Hematopoietic multipotent progenitor cell (in vitro differentiated cells): ENCODE measurements around the gene BLVRA. TPM values are rescaled to one million over a fixed set of nuclear protein-coding genes. Genes with fewer than 3 reads are reported as not detected.
A peak's percentile ranks its signal among the peaks of the same experiment; 100 is the strongest.

Experiments
- DNase-seq, 3 donors: peaks; one replicate each; pipeline ENCODE4 v3.0.0-alpha.2; 2011 to 2015; ENCODE audit warnings: low read depth in 2 of 3, low spot score in 2 of 3
- total RNA-seq: library from RNA; depleted of rRNA; stranded (reverse); fragments of >200 nt; gene quantifications from one replicate; pipeline ENCODE4 v1.2.3, GENCODE V29; 2012

The BLVRA gene
- total RNA-seq, 1 donor: 22.6 TPM

DNA sequence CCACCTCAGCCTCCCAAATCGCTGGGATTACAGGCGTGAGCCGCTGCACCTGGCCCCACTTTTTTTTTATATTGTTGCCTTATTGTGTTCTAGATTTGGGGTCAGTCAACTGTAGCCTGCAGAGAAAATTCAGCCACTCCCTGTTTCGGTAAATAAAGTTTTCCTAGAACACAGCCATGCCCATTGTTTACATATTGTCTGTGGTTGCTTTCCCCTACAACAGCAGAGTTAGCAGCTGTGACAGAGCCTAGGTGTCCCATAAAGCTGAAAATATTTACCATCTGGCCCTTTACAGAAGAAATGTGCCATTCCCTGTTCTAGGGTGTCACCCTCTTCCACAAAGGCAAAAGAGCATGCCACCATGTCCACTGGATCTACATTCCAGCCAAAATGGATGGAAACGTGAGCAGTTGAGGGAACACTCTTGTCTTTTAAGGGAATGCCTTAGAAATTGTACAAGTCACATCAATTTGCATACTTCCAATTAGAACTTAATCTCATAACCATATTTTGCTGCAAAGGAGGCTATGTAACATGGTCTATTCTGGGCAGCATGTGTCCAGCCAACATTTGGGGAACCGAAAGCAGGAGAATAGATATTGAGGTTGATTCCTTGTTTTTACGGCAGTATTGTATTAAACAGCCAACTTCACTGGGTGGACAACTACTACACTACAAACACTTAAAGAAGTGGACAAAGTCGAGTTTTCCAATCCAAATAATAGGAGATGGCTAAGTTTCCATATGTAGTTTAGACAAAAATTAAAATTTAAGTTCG lies 11.0 kb upstream of the BLVRA start:
- no peak for DNase-seq

GRCh38 chr7:43749383-43749940 lies 9.0 kb upstream of the BLVRA start:
- no peak for DNase-seq

GRCh38 chr7:43750016-43750887 lies 8.2 kb upstream of the BLVRA start:
- DNase-seq: no peak

GRCh38 chr7:43752411-43752810 lies 6.1 kb upstream of the BLVRA start:
- DNase-seq: no peak

GRCh38 chr7:43753271-43753810 lies 5.1 kb upstream of the BLVRA start:
- no peak for DNase-seq

GRCh38 chr7:43753843-43754242 lies 4.6 kb upstream of the BLVRA start:
- DNase-seq: no peak

- DNase-seq: no peak
Observed at GRCh38 chr7:43754596-43754995, 3.9 kb upstream of the BLVRA start.

GRCh38 chr7:43756368-43757072 lies 2.0 kb upstream of the BLVRA start:
- no peak for DNase-seq

- no peak for DNase-seq
Observed at GRCh38 chr7:43757073-43757720, 1.3 kb upstream of the BLVRA start.

DNA sequence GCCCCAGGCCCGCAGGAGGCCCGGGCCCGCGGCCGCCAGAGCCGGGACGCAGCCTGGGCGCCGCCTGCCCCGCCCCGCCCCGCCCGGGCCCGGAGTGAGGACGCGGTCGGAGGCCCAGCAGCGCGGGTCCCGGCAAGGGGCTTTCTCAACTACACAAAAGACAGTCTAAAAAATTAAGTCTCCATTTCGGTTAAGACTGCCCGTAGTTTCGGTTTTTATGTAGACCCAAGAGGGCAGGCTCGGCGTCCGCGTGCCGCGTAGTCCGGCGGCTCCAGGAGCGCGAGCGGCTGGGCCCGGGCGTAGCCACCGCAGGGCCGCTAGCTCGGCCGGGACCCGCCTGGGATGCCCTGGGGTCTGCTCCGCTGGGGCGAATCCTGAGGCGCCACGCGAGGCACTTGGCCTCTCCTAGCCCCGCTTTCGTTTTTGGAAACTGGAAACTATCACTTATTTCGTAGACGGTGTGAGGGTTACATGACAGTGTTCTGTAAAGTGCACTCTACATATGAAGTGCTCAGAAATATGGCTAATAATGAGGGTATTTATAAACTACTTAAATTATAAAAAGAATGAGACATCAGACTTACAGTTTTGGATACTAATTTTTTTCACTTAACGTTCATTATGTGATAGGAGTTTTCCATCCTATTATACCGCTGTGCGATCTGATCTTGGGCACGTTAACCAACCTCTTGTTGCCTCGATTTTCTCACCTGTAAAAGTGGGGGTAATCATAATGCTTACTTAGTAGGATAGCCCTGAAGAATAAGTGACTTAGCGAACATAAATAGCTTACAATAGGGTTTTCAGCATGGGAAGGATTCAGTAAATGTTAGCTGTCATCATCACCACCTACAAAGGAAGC lies 573 bp downstream of the BLVRA start:
- DNase-seq: peak; percentile 21 to 78 (median 77)

- no peak for DNase-seq
Observed at GRCh38 chr7:43760861-43761260, 2.4 kb downstream of the BLVRA start.

- no peak for DNase-seq
Observed at GRCh38 chr7:43761382-43761781, 2.9 kb downstream of the BLVRA start.

DNA sequence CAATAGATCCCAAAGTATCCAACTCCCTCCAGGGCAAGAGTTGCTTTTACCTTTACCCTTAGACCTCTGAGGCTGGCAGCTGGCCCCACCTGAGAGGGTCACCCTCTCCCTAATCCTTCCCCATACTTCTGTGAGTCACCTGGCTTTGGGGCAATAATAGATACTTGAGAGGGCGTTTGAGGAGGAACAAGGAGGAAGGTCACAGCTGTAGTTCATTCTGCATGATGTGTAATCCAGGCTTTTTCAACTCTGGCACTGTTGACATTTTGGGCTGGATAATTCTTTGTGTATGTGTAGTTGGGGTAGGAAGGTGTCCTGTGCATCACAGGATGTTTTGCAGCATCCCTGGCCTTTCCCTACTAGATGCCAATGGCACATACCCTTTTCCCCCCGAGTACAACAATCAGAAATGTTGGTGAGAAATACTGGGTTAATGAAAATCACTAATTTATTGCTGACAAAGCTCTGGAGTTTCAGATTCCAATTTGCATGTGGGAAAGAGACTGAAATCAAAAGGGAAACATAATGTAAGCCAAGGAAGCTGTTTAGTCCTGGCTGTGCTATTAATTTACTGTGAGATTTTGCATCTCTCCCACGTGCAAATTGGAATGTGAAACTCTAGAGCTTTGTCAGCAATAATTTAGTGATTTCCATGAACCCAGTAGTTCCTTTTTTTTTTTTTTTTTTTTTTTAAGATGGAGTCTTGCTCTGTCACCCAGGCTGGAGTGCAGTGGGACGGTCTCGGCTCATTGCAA lies 3.6 kb downstream of the BLVRA start:
- DNase-seq: no peak

DNA sequence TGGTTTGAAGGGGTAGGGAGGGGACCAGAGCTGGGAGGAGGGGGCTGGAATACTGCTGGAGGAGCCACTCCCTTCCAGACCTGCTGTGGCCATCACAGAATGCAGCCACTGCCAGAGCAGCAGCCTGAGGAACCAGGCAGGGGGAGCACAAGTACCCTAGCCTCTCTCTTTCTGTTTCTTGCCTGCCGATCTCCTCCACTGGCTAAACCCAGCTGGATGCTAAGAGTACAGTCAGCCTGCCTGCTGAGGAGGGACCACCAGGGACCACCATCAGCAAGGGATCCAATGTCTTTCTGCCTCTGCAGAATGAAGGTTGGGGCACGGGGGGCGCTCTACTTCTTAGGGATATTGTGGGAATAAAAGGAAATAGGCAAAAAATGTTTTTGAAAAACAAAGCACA lies 4.7 kb downstream of the BLVRA start:
- DNase-seq: no peak

DNA sequence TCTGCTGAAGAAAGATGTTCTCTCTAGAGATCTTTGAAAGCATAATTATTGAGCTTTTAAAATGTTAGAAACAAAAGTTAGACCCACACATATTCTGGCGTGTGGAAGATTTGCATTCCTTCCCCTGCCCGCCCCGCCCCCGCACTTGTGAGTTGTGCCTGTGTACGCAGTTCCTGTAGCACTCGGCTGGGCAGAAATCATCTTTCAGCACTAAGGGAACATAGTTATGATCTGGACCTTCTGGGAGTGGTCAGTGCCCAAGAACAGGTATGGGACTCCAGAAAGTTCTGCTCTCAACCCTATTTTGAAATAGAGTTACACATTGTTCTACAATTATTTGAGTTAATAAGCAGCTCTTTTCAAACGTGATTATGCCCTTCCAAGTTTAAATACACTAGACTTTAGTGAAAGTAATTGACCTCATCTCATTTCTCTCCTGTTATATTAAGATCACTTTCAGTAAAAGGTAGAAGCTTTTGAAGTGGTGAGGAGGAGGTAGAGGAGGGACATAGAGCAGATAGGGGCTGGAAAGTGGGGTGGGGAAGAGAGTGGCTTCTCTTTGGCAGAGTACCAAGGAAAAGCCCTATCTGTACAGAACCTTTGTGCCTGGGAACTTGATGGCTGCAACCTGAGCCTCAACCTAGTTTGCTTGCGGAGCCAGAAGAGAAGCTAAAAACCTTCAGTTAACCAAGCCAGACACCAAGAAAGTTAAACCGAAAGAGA lies 5.7 kb downstream of the BLVRA start:
- peak in 2 of 3 donors; percentile 43 to 47 for DNase-seq

GRCh38 chr7:43764807-43765491 lies 6.5 kb downstream of the BLVRA start:
- peak in 2 of 3 donors; percentile 39 to 45 for DNase-seq

GRCh38 chr7:43766564-43766963 lies 8.1 kb downstream of the BLVRA start:
- DNase-seq: peak in 1 of 3 donors; percentile 45
